ENCODE measurements around the gene TEK. TPM values are rescaled to one million over a fixed set of nuclear protein-coding genes. Genes with fewer than 3 reads are reported as not detected.

TEK gene
- total RNA-seq, 1 donor from 2014 or later: 1.6 TPM

GRCh38 chr9:27189426-27189825, 80.4 kb downstream of the TEK start:
- H3K27me3 Mint-ChIP-seq (ENCODE audit: unreplicated experiment): no peaks in the 10 kb centered on the region
- no peaks in the 10 kb centered on the region for H3K9me3 Mint-ChIP-seq (ENCODE audit: unreplicated experiment)
- H3K36me3 Mint-ChIP-seq (ENCODE audit: unreplicated experiment): no peaks in the 10 kb centered on the region
- H3K4me1 Mint-ChIP-seq (ENCODE audit: unreplicated experiment): peaks cover 38% of the 10 kb centered on the region
- H3K4me3 Mint-ChIP-seq (ENCODE audit: unreplicated experiment): no peak overlapping the region
- H3K27ac Mint-ChIP-seq (ENCODE audit: unreplicated experiment): no peak overlapping the region
- no peak for DNase-seq (ENCODE audit: extremely low spot score, unreplicated experiment)
- TF ChIP-seq, protein P1, sequence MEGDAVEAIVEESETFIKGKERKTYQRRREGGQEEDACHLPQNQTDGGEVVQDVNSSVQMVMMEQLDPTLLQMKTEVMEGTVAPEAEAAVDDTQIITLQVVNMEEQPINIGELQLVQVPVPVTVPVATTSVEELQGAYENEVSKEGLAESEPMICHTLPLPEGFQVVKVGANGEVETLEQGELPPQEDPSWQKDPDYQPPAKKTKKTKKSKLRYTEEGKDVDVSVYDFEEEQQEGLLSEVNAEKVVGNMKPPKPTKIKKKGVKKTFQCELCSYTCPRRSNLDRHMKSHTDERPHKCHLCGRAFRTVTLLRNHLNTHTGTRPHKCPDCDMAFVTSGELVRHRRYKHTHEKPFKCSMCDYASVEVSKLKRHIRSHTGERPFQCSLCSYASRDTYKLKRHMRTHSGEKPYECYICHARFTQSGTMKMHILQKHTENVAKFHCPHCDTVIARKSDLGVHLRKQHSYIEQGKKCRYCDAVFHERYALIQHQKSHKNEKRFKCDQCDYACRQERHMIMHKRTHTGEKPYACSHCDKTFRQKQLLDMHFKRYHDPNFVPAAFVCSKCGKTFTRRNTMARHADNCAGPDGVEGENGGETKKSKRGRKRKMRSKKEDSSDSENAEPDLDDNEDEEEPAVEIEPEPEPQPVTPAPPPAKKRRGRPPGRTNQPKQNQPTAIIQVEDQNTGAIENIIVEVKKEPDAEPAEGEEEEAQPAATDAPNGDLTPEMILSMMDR (IDR thresholded peaks at IDR 0.05): no peak

DNA sequence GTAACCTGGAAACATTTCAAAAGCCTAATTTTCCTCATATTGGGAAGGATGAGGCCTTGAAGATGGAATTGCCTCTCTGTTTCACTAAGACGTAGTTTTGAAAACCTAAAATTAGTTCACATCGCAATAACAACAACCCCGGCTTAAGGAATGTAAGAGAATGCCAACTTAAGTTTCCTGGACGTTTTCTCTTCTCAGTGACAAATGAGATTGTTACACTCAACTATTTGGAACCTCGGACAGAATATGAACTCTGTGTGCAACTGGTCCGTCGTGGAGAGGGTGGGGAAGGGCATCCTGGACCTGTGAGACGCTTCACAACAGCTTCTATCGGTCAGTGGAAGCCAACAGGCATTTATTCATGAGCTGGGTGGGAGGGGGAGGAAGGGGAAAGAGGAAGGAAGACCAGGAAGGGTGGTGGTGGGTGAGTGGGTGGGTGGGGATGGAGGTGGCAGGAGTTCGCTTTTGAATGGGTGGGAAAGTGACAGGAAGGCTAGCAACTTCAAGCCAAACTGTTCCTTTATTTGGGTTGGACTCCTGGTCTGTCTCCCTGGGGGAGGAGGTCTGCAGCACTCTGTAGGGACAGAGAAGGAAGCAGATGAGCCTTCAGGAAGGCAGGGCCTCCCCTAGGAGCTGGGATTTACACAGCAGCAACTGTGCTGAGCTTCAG, 83.4 kb downstream of the TEK start:
- H3K9me3 Mint-ChIP-seq (ENCODE audit: unreplicated experiment): no peaks in the 10 kb centered on the region
- H3K4me3 Mint-ChIP-seq (ENCODE audit: unreplicated experiment): peak overlapping the region; percentile 26
- no peaks in the 10 kb centered on the region for H3K36me3 Mint-ChIP-seq (ENCODE audit: unreplicated experiment)
- no peak for DNase-seq (ENCODE audit: extremely low spot score, unreplicated experiment)
- H3K4me1 Mint-ChIP-seq (ENCODE audit: unreplicated experiment): peaks cover 51% of the 10 kb centered on the region
- H3K27me3 Mint-ChIP-seq (ENCODE audit: unreplicated experiment): no peaks in the 10 kb centered on the region
- peak overlapping the region; percentile 94 for H3K27ac Mint-ChIP-seq (ENCODE audit: unreplicated experiment)
- TF ChIP-seq, protein P1 (IDR thresholded peaks at IDR 0.05): no peak

GRCh38 chr9:27193886-27194285, 84.9 kb downstream of the TEK start:
- Mint-ChIP-seq H3K36me3 (ENCODE audit: unreplicated experiment) (no peaks in the 10 kb centered on the region), H3K27me3 (ENCODE audit: unreplicated experiment) (no peaks in the 10 kb centered on the region), H3K4me1 (ENCODE audit: unreplicated experiment) (peaks cover 51% of the 10 kb centered on the region), H3K4me3 (ENCODE audit: unreplicated experiment) (no peak overlapping the region), H3K9me3 (ENCODE audit: unreplicated experiment) (no peaks in the 10 kb centered on the region), H3K27ac (ENCODE audit: unreplicated experiment) (peak overlapping the region; percentile 88)
- no peak for DNase-seq (ENCODE audit: extremely low spot score, unreplicated experiment)
- TF ChIP-seq, protein P1 (IDR thresholded peaks at IDR 0.05): no peak

GRCh38 chr9:27194401-27195091, 85.5 kb downstream of the TEK start:
- TF ChIP-seq, protein P1 (IDR thresholded peaks at IDR 0.05): no peak
- no peaks in the 10 kb centered on the region for H3K9me3 Mint-ChIP-seq (ENCODE audit: unreplicated experiment)
- H3K27me3 Mint-ChIP-seq (ENCODE audit: unreplicated experiment): no peaks in the 10 kb centered on the region
- no peaks in the 10 kb centered on the region for H3K36me3 Mint-ChIP-seq (ENCODE audit: unreplicated experiment)
- H3K4me1 Mint-ChIP-seq (ENCODE audit: unreplicated experiment): peaks cover 51% of the 10 kb centered on the region
- no peak for DNase-seq (ENCODE audit: extremely low spot score, unreplicated experiment)
- peak overlapping the region; percentile 12 for H3K4me3 Mint-ChIP-seq (ENCODE audit: unreplicated experiment)
- peak overlapping the region; percentile 88 for H3K27ac Mint-ChIP-seq (ENCODE audit: unreplicated experiment)

GRCh38 chr9:27195191-27195590, 86.2 kb downstream of the TEK start:
- DNase-seq (ENCODE audit: extremely low spot score, unreplicated experiment): no peak
- Mint-ChIP-seq H3K4me3 (ENCODE audit: unreplicated experiment) (no peak overlapping the region), H3K27me3 (ENCODE audit: unreplicated experiment) (no peaks in the 10 kb centered on the region), H3K36me3 (ENCODE audit: unreplicated experiment) (no peaks in the 10 kb centered on the region), H3K9me3 (ENCODE audit: unreplicated experiment) (no peaks in the 10 kb centered on the region), H3K4me1 (ENCODE audit: unreplicated experiment) (peaks cover 51% of the 10 kb centered on the region), H3K27ac (ENCODE audit: unreplicated experiment) (peak overlapping the region; percentile 88)
- TF ChIP-seq, protein P1 (IDR thresholded peaks at IDR 0.05): no peak
